Activated CD4-positive, alpha-beta T cell treated with anti-CD3 and anti-CD28 coated beads, Interleukin-2, Interleukin-4, amounts not matched to agents 100 ng/mL and 50 ng/mL, durations not matched to agents 16 hours and 8 hours (primary cell): ENCODE results near the gene MELK.
"Not testable (repeated sequence)": the region's sequence is repeated elsewhere in the genome, so short reads cannot be mapped to it uniquely, and the experiment has no call there.

Experiments
- DNase-seq: peaks from one replicate; pipeline ENCODE4 v3.0.0-alpha.2; 2020; ENCODE audit warnings: low spot score

The MELK gene

GRCh38 chr9:36572515-36573418, at the start of gene MELK:
MELK (plus strand) TSS chr9:36572895; CDS start chr9:36581682, 8,787 bp downstream.
- DNase-seq: peak; percentile 86

DNA sequence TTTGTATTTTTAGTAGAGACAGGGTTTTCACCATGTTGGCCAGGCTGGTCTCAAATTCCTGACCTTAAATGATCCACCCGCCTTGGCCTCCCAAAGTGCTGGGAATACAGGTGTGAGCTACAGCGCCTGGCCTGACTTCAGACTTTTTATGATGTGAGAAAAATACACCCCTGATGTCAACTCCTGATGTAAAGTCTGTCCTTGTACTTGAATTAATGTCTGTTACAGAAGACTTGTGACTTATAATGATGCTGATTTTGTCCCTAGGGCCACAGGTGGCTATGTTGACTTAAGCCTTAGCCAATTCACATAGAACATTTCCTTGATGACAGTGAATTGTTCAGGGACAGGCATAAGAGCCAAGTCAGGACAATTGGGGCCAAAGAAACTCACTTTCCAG, 42.5 kb upstream of the MELK start:
- DNase-seq: no peak

DNA sequence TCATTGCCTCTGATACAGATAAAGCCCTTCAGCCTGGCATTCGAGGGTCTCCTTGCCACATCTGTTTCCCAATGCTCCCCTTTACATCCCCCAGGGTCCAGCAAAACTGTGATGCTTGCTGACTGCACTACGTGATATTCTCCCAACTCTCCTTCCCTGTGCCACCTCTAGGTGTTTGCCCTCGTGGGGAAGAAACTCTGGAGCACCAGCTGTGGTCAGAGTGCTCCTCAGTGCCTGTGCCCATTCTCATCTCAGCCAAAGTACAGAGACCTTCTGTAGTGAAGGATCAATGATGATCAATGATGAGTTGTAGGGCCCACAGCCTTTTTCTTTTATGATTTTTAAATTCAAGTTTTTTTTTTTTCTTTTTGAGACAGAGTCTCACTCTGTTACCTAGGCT, 40.3 kb upstream of the MELK start:
- DNase-seq: no peak

DNA sequence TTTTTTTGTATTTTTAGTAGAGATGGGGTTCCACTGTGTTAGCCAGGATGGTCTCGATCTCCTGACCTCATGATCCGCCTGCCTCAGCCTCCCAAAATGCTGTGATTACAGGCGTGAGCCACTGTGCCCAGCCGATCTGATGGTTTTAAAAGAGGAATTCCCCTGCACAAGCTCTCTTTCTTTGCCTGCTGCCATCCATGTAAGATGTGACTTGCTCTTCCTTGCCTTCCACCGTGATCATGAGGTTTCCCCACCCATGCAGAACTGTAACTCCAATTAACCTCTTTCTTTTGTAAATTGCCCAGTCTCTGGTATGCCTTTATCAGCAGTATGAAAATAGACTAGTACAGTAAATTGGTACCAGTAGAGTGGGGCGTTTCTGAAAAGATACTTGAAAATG, 39.0 kb upstream of the MELK start:
- not testable (repeated sequence) for DNase-seq

- DNase-seq: no peak
These were observed 37.6 kb upstream of the MELK start for GRCh38 chr9:36535107-36535506.

GRCh38 chr9:36537861-36538260, 34.8 kb upstream of the MELK start:
- DNase-seq: no peak

GRCh38 chr9:36542355-36542754, 30.3 kb upstream of the MELK start:
- DNase-seq: no peak

DNA sequence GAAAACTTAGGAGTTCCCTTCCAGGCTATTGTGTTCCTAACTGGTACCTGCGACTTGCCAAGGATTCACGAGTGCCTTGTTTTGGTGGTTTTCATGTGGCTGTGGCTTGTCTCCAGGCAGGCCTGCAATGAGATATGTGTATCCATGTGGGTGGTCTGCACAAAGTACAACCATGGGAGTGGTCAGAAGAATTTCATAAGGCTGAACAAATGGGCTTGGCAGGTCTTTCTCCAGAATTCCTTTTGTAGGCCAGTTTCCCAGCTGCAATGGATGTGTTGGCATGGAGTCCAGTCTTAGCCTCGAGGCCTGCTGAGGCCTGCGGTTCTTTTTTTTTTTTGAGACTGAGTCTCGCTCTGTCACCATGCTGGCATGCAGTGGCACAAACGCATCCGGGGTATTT, 28.8 kb upstream of the MELK start:
- DNase-seq: no peak

GRCh38 chr9:36547598-36547997, 25.1 kb upstream of the MELK start:
- DNase-seq: no peak

DNA sequence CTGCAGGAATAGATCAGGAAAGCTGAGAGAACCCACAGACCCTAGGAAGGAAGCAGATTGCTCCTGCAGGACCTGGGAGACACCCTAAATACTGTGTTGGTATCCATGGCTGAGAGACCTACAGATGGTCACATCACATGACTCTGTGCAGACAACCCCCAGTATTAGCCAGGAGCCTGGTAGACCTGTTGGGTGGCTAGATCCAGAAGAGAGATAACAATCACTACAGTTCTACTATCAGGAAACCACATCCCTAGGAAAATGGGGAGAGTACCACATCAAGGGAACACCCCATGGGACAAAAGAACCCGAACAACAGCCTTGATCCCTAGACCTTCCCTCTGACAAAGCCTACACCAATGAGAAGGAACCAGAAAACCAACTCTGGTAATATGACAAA, 24.2 kb upstream of the MELK start:
- DNase-seq: no peak

DNA sequence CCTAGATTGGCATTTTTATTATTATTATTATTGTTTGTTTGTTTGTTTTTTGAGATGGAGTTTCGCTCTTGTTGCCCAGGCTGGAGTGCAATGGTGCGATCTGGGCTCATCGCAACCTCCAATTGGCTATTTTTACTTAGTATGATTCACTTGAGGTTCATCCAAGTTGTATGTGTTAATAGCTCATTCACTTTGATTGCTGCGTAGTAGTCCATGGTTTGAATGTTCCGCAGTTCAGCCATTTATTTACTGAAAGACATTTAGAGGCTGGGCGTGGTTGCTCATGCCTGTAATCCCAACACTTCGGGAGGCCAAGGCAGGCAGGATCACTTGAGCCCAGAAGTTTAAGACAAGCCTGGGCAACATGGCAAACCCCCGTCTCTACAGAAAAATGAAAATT, 22.6 kb upstream of the MELK start:
- DNase-seq: no peak

DNA sequence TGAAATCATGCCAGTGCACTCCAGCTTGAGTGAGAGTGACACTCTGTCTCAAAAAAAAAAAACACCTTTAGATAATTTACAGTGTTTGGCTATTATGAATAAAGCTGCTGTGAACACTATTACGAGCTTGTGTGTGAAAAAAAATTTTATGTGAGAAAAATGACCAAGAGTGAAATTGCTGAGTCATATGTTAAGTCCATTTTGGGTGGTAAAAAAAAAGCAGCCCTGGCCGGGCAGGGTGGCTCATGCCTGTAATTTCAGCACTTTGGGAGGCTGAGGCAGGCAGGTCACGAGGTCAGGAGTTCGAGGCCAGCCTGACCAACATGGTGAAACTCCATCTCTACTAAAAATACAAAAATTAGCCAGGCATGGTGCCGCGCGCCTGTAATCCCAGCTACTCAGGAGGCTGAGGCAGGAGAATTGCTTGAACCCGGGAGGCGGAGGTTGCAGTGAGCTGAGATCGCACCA, 22.0 kb upstream of the MELK start:
- peak; percentile 38 for DNase-seq

GRCh38 chr9:36551129-36551528, 21.6 kb upstream of the MELK start:
- no peak for DNase-seq

- DNase-seq: no peak
These were observed 20.8 kb upstream of the MELK start for GRCh38 chr9:36551910-36552309.

DNA sequence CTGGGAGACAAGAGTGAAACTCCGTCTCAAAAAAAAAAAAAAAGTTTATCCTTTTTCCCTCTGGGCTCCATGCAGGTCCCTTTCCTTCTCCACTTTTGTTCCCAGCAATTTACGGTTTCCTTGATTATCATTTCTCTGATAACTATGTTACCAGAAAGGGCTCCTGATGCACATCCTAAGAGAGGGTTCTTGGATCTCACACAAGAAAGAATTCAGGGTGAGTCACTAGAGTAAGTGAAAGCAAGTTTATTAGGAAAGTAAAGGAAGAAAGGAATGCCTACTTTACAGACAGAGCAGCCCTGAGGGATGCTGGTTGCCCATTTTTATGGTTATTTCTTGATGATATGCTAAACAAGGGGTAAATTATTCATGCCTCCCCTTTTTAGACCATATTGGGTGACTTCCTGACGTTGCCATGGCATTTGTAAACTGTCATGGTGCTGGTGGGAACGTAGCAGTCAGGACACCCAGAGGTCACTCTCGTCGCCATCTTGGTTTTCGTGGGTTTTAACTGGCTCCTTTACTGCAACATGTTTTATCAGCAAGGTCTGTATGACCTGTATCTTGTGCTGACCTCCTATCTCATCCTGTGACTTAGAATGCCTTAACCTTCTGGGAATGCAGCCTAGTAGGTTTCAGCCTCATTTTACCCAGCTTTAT, 13.5 kb upstream of the MELK start:
- no peak for DNase-seq

- no peak for DNase-seq
These were observed 11.9 kb upstream of the MELK start for GRCh38 chr9:36560771-36561170.

DNA sequence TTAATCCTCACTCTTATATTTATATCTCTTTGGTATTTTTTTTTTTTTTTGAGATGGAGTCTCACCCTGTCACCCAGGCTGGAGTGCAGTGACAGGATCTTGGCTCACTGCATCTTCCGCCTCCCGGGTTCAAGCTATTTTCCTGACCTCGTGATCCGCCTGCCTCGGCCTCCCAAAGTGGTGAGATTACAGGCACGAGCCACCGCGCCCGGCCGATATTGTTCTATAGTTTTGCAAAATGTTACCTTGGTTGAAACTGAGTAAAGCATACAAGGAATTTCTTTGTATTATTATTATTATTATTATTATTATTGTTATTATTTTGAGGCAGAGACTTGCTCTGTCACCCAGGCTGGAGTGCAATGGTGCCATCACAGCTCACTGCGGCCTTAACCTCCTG, 9.9 kb upstream of the MELK start:
- DNase-seq: not testable (repeated sequence)

DNA sequence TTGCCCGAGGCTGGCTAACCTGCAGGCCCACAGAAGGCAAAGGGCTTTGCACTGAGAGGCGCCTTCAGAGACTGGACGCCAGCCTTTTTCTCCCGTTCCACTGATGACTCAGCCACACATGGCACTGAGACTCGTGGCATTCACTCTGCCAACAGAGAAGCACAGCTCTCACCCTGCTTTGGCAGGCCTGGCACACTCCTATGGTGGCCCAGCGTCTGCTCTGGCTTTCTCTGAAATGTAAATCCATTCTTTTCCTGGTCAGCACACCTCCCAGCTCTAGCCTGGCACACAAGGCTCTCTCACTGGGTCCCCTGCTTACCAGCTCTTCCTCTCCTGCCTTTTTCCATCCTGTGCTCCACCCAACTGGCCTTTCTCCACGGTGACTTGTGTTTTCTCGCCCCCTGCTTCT, 5.9 kb upstream of the MELK start:
- no peak for DNase-seq

DNA sequence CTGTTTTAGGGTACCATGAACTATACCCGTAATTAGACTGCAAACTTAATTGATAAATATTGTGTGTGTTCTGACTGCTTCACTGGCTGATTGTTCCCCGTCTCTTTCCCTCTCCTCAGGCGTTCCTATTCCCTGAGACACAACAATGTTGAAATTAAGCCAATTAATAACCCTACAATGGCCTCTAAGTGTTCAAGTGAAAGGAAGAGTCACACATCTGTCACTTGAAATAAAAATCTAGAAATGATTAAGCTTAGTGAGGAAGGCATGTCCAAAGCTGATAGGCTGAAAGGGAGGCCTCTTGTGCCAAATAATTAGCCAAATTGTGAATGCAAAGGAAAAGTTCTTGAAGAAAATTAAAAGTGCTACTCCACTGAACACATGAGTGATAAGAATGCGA, 4.0 kb upstream of the MELK start:
- DNase-seq: not testable (repeated sequence)

DNA sequence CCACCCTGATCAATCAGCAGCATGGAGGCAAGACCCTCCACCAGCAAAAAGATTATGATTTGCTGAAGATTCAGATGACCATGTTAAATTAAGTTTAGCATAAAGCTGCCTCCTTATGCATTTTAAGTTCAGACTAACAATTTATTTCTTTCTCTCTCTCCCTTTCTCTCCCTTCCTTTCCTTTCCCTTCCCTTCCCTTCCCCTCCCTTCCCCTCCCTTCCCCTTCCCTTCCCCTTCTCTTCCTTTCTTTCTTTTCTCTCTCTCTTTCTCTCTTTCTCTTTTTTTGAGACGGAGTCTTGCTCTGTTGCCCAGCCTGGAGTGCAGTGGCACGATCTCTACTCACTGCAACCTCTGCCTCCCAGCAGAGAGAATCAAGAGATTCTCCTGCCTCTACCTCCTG, 1.4 kb upstream of the MELK start:
- DNase-seq: no peak

GRCh38 chr9:36574045-36574444, 1.4 kb downstream of the MELK start:
- not testable (repeated sequence) for DNase-seq

GRCh38 chr9:36575411-36575882, 2.8 kb downstream of the MELK start:
- no peak for DNase-seq

DNA sequence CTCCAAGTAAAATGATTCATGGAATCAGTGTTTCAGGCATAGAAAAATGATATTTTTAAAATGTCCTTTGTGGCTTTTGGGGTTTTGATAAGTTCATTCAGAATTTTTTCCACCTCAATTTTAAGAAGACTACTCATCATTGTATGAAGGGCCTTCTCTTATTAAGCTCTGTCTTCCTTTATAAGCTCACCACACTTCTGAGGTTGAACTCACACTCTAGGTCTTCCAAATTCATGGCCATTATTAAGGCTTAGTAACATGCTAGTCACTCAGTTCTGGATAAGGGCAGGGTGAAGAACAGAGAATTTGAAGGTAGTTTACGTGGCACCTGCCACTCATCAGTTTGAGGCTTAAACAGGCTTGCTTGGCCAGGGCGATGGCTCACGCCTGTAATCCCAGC, 4.2 kb downstream of the MELK start:
- DNase-seq: no peak
